ENCODE data around the gene SLMAP.

DNA sequence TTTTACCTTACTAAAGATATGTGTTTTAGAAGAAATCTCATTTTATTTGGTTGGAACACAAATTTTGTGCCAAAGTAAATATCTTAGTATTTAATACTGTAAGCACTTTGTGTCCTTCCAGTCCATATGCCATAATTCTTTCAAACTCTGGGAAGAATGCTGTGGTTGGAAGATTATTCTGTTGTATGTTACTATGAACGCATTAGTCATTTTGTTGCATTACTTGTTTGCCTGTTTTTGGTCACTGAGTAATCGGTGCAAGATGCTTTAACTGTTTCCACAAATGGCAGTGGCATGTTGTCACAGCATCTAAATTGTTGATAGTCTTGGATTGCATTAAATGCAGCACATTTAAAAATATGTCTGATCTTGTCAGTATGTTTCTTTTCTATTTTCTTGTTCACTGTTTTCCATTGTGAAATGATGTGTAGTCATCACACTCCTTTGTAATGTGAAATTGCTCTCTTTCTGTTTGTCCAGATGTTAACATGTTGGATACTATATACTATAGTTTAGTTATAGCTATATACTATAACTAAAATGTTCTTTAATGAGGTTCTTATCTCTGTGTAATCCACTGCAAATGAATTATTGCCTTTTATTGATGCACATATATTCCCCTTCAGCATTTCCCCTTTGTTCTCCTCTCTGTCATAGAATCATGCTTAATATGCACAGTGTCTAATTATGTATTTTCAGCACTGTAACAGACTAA is 162.2 kb downstream of the SLMAP start:
- TF ChIP-seq, protein P1, sequence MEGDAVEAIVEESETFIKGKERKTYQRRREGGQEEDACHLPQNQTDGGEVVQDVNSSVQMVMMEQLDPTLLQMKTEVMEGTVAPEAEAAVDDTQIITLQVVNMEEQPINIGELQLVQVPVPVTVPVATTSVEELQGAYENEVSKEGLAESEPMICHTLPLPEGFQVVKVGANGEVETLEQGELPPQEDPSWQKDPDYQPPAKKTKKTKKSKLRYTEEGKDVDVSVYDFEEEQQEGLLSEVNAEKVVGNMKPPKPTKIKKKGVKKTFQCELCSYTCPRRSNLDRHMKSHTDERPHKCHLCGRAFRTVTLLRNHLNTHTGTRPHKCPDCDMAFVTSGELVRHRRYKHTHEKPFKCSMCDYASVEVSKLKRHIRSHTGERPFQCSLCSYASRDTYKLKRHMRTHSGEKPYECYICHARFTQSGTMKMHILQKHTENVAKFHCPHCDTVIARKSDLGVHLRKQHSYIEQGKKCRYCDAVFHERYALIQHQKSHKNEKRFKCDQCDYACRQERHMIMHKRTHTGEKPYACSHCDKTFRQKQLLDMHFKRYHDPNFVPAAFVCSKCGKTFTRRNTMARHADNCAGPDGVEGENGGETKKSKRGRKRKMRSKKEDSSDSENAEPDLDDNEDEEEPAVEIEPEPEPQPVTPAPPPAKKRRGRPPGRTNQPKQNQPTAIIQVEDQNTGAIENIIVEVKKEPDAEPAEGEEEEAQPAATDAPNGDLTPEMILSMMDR (IDR thresholded peaks at IDR 0.05): no peak
- no peak for TF ChIP-seq SIN3A (IDR thresholded peaks at IDR 0.05; ENCODE audit: borderline replicate concordance, insufficient read depth, low read depth, low read length)
- TF ChIP-seq, protein P2, sequence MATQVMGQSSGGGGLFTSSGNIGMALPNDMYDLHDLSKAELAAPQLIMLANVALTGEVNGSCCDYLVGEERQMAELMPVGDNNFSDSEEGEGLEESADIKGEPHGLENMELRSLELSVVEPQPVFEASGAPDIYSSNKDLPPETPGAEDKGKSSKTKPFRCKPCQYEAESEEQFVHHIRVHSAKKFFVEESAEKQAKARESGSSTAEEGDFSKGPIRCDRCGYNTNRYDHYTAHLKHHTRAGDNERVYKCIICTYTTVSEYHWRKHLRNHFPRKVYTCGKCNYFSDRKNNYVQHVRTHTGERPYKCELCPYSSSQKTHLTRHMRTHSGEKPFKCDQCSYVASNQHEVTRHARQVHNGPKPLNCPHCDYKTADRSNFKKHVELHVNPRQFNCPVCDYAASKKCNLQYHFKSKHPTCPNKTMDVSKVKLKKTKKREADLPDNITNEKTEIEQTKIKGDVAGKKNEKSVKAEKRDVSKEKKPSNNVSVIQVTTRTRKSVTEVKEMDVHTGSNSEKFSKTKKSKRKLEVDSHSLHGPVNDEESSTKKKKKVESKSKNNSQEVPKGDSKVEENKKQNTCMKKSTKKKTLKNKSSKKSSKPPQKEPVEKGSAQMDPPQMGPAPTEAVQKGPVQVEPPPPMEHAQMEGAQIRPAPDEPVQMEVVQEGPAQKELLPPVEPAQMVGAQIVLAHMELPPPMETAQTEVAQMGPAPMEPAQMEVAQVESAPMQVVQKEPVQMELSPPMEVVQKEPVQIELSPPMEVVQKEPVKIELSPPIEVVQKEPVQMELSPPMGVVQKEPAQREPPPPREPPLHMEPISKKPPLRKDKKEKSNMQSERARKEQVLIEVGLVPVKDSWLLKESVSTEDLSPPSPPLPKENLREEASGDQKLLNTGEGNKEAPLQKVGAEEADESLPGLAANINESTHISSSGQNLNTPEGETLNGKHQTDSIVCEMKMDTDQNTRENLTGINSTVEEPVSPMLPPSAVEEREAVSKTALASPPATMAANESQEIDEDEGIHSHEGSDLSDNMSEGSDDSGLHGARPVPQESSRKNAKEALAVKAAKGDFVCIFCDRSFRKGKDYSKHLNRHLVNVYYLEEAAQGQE (IDR thresholded peaks at IDR 0.05; ENCODE audit: insufficient read depth in 1 of 2, low read depth in 2 of 2, low read length in 1 of 2): no peak
- no peak for TF ChIP-seq POLR2AphosphoS5 (IDR thresholded peaks at IDR 0.05; ENCODE audit: low read depth, low read length)
